HCT116 (cell line): ENCODE results near the gene SLC22A7. TPM values are rescaled to one million over a fixed set of nuclear protein-coding genes. Genes with fewer than 3 reads are reported as not detected.

ENCODE experiments used
- ATAC-seq: fragments of 200-7000 bp; cut with Tn5 transposase; 2 replicates; pipeline ENCODE4 v1.9.1; 2020; ENCODE audit warnings: mild to moderate bottlenecking, moderate library complexity
- BruUV-seq: library from RNA; stranded (reverse); fragments of 400-500 nt; replicated peaks from 2 replicates; lab custom pipeline; 2021; lab: Mats Ljungman, UMichigan
- CTCF ChIA-PET: fragments of 300-600 bp; sonication (Branson Sonifier 250); formaldehyde crosslinking; loops from one replicate; lab custom pipeline; 2021; ENCODE audit warnings: antibody characterized with exemption; lab: Charles Lee
- POLR2A ChIA-PET: fragments of 300-600, 350-600 bp; sonication (Branson Sonifier 250); formaldehyde crosslinking; loops from one replicate; lab custom pipeline; 2021; ENCODE audit warnings: antibody characterized with exemption; lab: Charles Lee
- RAD21 ChIA-PET, 2 experiments: fragments of 300-600 bp; sonication (Branson Sonifier 250); formaldehyde crosslinking; loops; one replicate each; lab custom pipeline; 2023; ENCODE audit warnings: low total read pairs in 2 of 2; ENCODE audit not compliant: uncharacterized antibody in 2 of 2, unreplicated experiment in 2 of 2, low non-redundant PET in 1 of 2; lab: Charles Lee
- DNase-seq: peaks from one replicate; pipeline ENCODE4 v3.0.0-alpha.2; 2010; ENCODE audit warnings: low read depth, low spot score
- H2AFZ ChIP-seq: fragments of 200-600 bp; shearing (Covaris generic), sonication (generic); 2 replicates; pipeline ENCODE4 v1.6.1; 2017; ENCODE audit warnings: low read depth, mixed run types, mixed read lengths, antibody characterized with exemption, low read length; ENCODE audit not compliant: poor library complexity, severe bottlenecking
- H3K27ac ChIP-seq: 2 replicates; pipeline ENCODE4 v1.5.1; 2012; ENCODE audit warnings: low read depth, low read length
- H3K27me3 ChIP-seq: fragments of 200-600 bp; sonication (generic); 2 replicates; pipeline ENCODE4 v1.6.1; 2016; ENCODE audit warnings: mixed run types, low read length, mixed read lengths; ENCODE audit not compliant: insufficient read depth
- H3K36me3 ChIP-seq, 2 experiments: fragments of 200-500 bp in 1 of 2; fragments of 200-600 bp in 1 of 2; sonication (Bioruptor generic) in 1 of 2; sonication (generic) in 1 of 2; 2 replicates each; pipeline versions ENCODE4 v1.5.1 to v1.6.1; 2014 to 2016; ENCODE audit warnings: low read length in 2 of 2, inconsistent platforms in 1 of 2, mixed read lengths in 1 of 2, mixed run types in 1 of 2; ENCODE audit not compliant: insufficient read depth in 2 of 2, control insufficient read depth in 1 of 2
- H3K4me1 ChIP-seq, 2 experiments: fragments of 200-600 bp in 1 of 2; sonication (generic) in 1 of 2; 2 replicates each; pipeline versions ENCODE4 v1.5.1 to v1.6.1; 2012 to 2017; ENCODE audit warnings: low read length in 2 of 2, inconsistent platforms in 1 of 2, mild to moderate bottlenecking in 1 of 2, mixed read lengths in 1 of 2, mixed run types in 1 of 2, moderate library complexity in 1 of 2; ENCODE audit not compliant: insufficient read depth in 2 of 2, control insufficient read depth in 1 of 2
- H3K4me2 ChIP-seq: fragments of 200-600 bp; sonication (generic); 2 replicates; pipeline ENCODE4 v1.6.1; 2017; ENCODE audit warnings: mixed run types, low read length, mixed read lengths
- H3K4me3 ChIP-seq, 2 experiments: fragments of 200-600 bp in 1 of 2; sonication (generic) in 1 of 2; replicated peaks in 1 of 2; 2 replicates each; pipeline ENCODE4 v1.5.1; 2011 to 2016; ENCODE audit warnings: low read length in 2 of 2, control low read depth in 1 of 2, low read depth in 1 of 2, mild to moderate bottlenecking in 1 of 2, mixed read lengths in 1 of 2, mixed run types in 1 of 2
- H3K79me2 ChIP-seq: fragments of 200-600 bp; sonication (generic); 2 replicates; pipeline ENCODE4 v1.6.1; 2017; ENCODE audit warnings: mild to moderate bottlenecking, mixed run types, low read length, moderate library complexity, mixed read lengths; ENCODE audit not compliant: insufficient read depth
- H3K9ac ChIP-seq: fragments of 200-600 bp; sonication (generic); 2 replicates; pipeline ENCODE4 v1.6.1; 2016; ENCODE audit warnings: low read length, mixed read lengths
- H3K9me2 ChIP-seq: fragments of 200-600 bp; sonication (generic), shearing (Covaris generic); 2 replicates; pipeline ENCODE4 v1.6.1; 2017; ENCODE audit warnings: mixed run types, mild to moderate bottlenecking, moderate library complexity; ENCODE audit not compliant: insufficient read depth
- H3K9me3 ChIP-seq, 2 experiments: fragments of 200-500 bp in 1 of 2; fragments of 200-600 bp in 1 of 2; sonication (Bioruptor generic) in 1 of 2; sonication (generic) in 1 of 2; 2 replicates each; pipeline ENCODE4 v1.6.1; 2014 to 2017; ENCODE audit warnings: low read length in 2 of 2, mixed read lengths in 2 of 2, inconsistent platforms in 1 of 2, low read depth in 1 of 2, mild to moderate bottlenecking in 1 of 2, mixed run types in 1 of 2, moderate library complexity in 1 of 2; ENCODE audit not compliant: control insufficient read depth in 1 of 2, insufficient read depth in 1 of 2
- H4K20me1 ChIP-seq: fragments of 200-600 bp; sonication (generic), shearing (Covaris generic); 2 replicates; pipeline ENCODE4 v1.6.1; 2017; ENCODE audit warnings: mixed run types, mild to moderate bottlenecking, moderate library complexity; ENCODE audit not compliant: insufficient read depth
- ATF3 ChIP-seq: IDR thresholded peaks from 2 replicates; pipeline ENCODE4 v1.6.1; 2012
- CBX3 ChIP-seq: IDR thresholded peaks from 2 replicates; pipeline ENCODE4 v1.6.1; 2012; ENCODE audit warnings: low read depth
- CEBPB ChIP-seq: IDR thresholded peaks from 2 replicates; pipeline ENCODE4 v1.6.1; 2012; ENCODE audit warnings: low read depth
- CTCF ChIP-seq, 3 experiments: fragments of 200-600 bp in 1 of 3; sonication (generic) in 1 of 3; IDR thresholded peaks in 2 of 3; conservative IDR thresholded peaks in 1 of 3; 2 replicates each; pipeline ENCODE4 v1.5.1; 2012 to 2017; ENCODE audit warnings: low read depth in 2 of 3, low read length in 2 of 3, antibody characterized with exemption in 1 of 3, borderline replicate concordance in 1 of 3, control low read depth in 1 of 3, mild to moderate bottlenecking in 1 of 3, mixed read lengths in 1 of 3, mixed run types in 1 of 3, moderate library complexity in 1 of 3; ENCODE audit not compliant: insufficient read depth in 1 of 3
- EGR1 ChIP-seq: IDR thresholded peaks from 2 replicates; pipeline ENCODE4 v1.6.1; 2012; ENCODE audit warnings: low read depth
- FOSL1 ChIP-seq: IDR thresholded peaks from 2 replicates; pipeline ENCODE4 v1.6.1; 2012; ENCODE audit warnings: low read depth
- POLR2AphosphoS5 ChIP-seq: IDR thresholded peaks from 2 replicates; pipeline ENCODE4 v1.6.1; 2011; ENCODE audit warnings: mild to moderate bottlenecking, low read depth, low read length, moderate library complexity
- RAD21 ChIP-seq: IDR thresholded peaks from 2 replicates; pipeline ENCODE4 v1.6.1; 2012; ENCODE audit warnings: low read depth, mild to moderate bottlenecking
- SIN3A ChIP-seq: IDR thresholded peaks from 2 replicates; pipeline ENCODE4 v1.6.1; 2012; ENCODE audit warnings: low read depth
- SRF ChIP-seq: IDR thresholded peaks from 2 replicates; pipeline ENCODE4 v1.6.1; 2012; ENCODE audit warnings: low read depth
- TCF7L2 ChIP-seq: IDR thresholded peaks from 2 replicates; pipeline ENCODE4 v1.7.0; 2011; ENCODE audit warnings: borderline replicate concordance, inconsistent platforms; ENCODE audit not compliant: insufficient read depth, insufficient read length; ENCODE audit errors: extremely low read depth
- ZFX ChIP-seq: fragments of 450-650 bp; IDR thresholded peaks from 2 replicates; pipeline ENCODE4 v1.6.1; 2017
- intact Hi-C: fragments of 100-400 bp; cut with micrococcal nuclease; formaldehyde crosslinking; loops from 2 replicates; pipeline ENCODE4 v1.10.0; 2022
- total RNA-seq: library from RNA; stranded (reverse); gene quantifications from one replicate; pipeline ENCODE4 v1.2.1, GENCODE V29; 2021; ENCODE audit not compliant: unreplicated experiment

Gene SLC22A7
- total RNA-seq, 1 experiment from 2014 or later, result not detected

- H3K27me3 ChIP-seq, result no peaks in the 10 kb centered on the region
- no peaks in the 10 kb centered on the region for H3K9me3 ChIP-seq
- intact Hi-C loops, result no loop called here
- H3K9ac ChIP-seq, result no peak overlapping the region
- no peaks in the 10 kb centered on the region for H3K4me1 ChIP-seq
- no peak overlapping the region for H3K27ac ChIP-seq
- TF ChIP-seq CEBPB (no peak), EGR1 (no peak), TCF7L2 (no peak)
- TF ChIP-seq, all 23 proteins: peak for 0
- H3K79me2 ChIP-seq, result no peaks in the 10 kb centered on the region
- no peak overlapping the region for H2AFZ ChIP-seq
- BruUV-seq, result no TSS peak
- DNase-seq (no peak), ATAC-seq (no peak)
- no peak overlapping the region for H3K4me3 ChIP-seq
- no peak overlapping the region for H3K4me2 ChIP-seq
- ChIA-PET CTCF (interaction anchor here (0.6 to 1.6 kb wide), 2 partner anchors 10 to 46 kb away, joined by 3 read pairs; partner anchors contain the start of gene SLC22A7), POLR2A (no interaction called here), RAD21 (interaction anchor here in 1 of 2 experiments (1.0 kb wide), 1 partner anchor 59 kb away, joined by 3 read pairs; the partner anchor contains the start of gene DNPH1)
- no peaks in the 10 kb centered on the region for H3K9me2 ChIP-seq
- no peaks in the 10 kb centered on the region for H3K36me3 ChIP-seq
- H4K20me1 ChIP-seq, result no peaks in the 10 kb centered on the region
Observed at GRCh38 chr6:43287717-43288679, 10.1 kb upstream of the SLC22A7 start.

- ChIA-PET CTCF (no interaction called here), RAD21 (no interaction called here), POLR2A (no interaction called here)
- intact Hi-C loops, result no loop called here
- DNase-seq, result no peak
- BruUV-seq, result no TSS peak
- H3K9me2 ChIP-seq, result no peaks in the 10 kb centered on the region
- no peaks in the 10 kb centered on the region for H3K79me2 ChIP-seq
- no peak for ATAC-seq
- no peaks in the 10 kb centered on the region for H3K27me3 ChIP-seq
- H3K9me3 ChIP-seq, result no peaks in the 10 kb centered on the region
- H4K20me1 ChIP-seq, result no peaks in the 10 kb centered on the region
- H3K4me2 ChIP-seq, result no peak overlapping the region
- no peak overlapping the region for H3K27ac ChIP-seq
- H3K4me1 ChIP-seq, result no peaks in the 10 kb centered on the region
- H3K9ac ChIP-seq, result no peak overlapping the region
- no peak overlapping the region for H2AFZ ChIP-seq
- TF ChIP-seq ATF3, result no peak
- no peak for TF ChIP-seq CBX3
- TF ChIP-seq TCF7L2, result no peak
- TF ChIP-seq RAD21, result no peak
- no peak for TF ChIP-seq EGR1
- no peak for TF ChIP-seq SRF
- TF ChIP-seq FOSL1, result no peak
- no peak for TF ChIP-seq CTCF (IDR thresholded peaks at IDR 0.05 in 2 of 3, conservative IDR thresholded peaks at IDR 0.05 in 1 of 3; ENCODE audit: borderline replicate concordance in 1 of 3, insufficient read depth in 1 of 3, low read depth in 2 of 3, low read length in 2 of 3)
- no peak for TF ChIP-seq POLR2AphosphoS5
- TF ChIP-seq ZFX, result no peak
- TF ChIP-seq SIN3A, result no peak
- no peak overlapping the region for H3K4me3 ChIP-seq
- H3K36me3 ChIP-seq, result no peaks in the 10 kb centered on the region
Observed at GRCh38 chr6:43290339-43290904, 7.6 kb upstream of the SLC22A7 start.
